RWPE1 (cell line): ENCODE results near the gene PRKCD.
A peak's percentile ranks its signal among the peaks of the same experiment; 100 is the strongest.

Source experiments
- CTCF ChIA-PET: fragments of 350-600 bp; sonication (Branson Sonifier 250); formaldehyde crosslinking; extraction: SDS; loops from one replicate; lab custom pipeline; 2021; lab: Yijun Ruan, JAX
- POLR2A ChIA-PET: fragments of 400-600 bp; formaldehyde crosslinking; extraction: SDS; loops from one replicate; lab custom pipeline; 2020; ENCODE audit warnings: antibody characterized with exemption; ENCODE audit not compliant: low non-redundant PET; lab: Yijun Ruan, JAX
- DNase-seq: peaks from one replicate; pipeline ENCODE4 v3.0.0; 2012; ENCODE audit warnings: low spot score
- H3K27ac ChIP-seq: fragments of 450-650 bp; 2 replicates; pipeline ENCODE4 v1.5.1; 2017
- TF ChIP-seq, protein P1 (sequence below): fragments of 450-650 bp; conservative IDR thresholded peaks from 2 replicates; pipeline ENCODE4 v1.5.1; 2017; ENCODE audit warnings: low read depth, mild to moderate bottlenecking

The PRKCD gene

DNA sequence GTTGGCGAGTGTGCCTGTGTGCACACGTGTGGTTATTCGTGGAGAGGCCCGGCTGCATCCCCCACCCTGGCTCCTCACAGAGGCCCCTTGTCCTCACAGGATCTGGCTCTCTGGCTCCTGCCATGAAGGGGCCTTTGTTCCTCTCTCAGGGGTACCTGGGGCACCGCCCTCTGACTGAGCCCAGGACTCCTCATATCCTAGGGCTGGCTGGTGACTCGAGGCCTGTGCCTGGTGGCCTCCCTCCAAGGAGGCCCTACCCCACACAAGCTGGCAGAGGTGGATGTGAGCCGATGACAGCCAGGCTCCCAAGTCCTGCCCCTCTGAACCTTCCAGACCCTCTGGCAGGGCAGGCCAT is 10.0 kb downstream of the PRKCD start:
- ChIA-PET POLR2A (no interaction called here), CTCF (interaction anchor here (0.5 kb wide), 1 partner anchor 14 kb away, joined by 3 read pairs; no protein-coding TSS in a partner anchor)
- H3K27ac ChIP-seq, result peak overlapping the region; percentile 8; the same call in 1 of the 2 replicates
- TF ChIP-seq, protein P1, sequence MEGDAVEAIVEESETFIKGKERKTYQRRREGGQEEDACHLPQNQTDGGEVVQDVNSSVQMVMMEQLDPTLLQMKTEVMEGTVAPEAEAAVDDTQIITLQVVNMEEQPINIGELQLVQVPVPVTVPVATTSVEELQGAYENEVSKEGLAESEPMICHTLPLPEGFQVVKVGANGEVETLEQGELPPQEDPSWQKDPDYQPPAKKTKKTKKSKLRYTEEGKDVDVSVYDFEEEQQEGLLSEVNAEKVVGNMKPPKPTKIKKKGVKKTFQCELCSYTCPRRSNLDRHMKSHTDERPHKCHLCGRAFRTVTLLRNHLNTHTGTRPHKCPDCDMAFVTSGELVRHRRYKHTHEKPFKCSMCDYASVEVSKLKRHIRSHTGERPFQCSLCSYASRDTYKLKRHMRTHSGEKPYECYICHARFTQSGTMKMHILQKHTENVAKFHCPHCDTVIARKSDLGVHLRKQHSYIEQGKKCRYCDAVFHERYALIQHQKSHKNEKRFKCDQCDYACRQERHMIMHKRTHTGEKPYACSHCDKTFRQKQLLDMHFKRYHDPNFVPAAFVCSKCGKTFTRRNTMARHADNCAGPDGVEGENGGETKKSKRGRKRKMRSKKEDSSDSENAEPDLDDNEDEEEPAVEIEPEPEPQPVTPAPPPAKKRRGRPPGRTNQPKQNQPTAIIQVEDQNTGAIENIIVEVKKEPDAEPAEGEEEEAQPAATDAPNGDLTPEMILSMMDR, result no peak
- no peak for DNase-seq

DNA sequence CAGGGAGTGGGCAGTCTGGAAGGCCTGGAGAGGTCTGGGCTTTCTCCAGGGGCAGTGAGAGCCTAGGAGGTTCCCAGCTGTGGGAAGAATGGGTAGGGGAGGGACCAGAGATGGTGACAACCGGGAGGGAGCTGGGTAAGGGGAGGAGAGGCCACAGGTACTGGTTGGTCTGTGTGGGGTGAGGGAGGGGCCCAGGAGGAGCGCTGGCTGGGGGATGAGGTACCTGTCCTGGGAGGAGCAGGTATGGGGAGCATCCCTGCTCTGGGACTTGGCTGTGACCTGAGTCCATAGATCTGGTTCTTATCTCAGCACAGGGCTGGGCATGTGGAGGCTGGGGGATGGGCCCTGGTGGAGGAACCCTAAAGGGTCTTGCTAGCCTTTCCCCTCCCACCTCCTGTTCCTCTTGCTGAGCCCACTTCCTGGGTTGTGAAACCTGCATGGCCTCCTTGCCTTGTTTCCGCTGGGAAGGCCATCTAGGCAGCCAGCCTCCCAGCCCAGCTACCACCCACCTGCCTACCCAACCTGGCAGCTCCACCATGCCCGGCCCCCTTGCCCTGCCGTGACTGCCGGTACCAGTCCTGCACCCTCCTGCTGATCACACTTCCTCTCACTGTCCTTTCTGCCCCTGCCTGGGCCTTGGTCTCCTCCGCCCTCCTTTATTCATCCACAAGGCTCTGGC is 11.0 kb downstream of the PRKCD start:
- 0 out of 2 replicates have a peak overlapping the region, but pooled peaks have one; percentile 8 for H3K27ac ChIP-seq
- DNase-seq, result no peak
- POLR2A ChIA-PET, result no interaction called here
- TF ChIP-seq, protein P1, result no peak
- CTCF ChIA-PET, result interaction anchor here (1.2 kb wide), 1 partner anchor 19 kb away, joined by 4 read pairs; no protein-coding TSS in a partner anchor

DNA sequence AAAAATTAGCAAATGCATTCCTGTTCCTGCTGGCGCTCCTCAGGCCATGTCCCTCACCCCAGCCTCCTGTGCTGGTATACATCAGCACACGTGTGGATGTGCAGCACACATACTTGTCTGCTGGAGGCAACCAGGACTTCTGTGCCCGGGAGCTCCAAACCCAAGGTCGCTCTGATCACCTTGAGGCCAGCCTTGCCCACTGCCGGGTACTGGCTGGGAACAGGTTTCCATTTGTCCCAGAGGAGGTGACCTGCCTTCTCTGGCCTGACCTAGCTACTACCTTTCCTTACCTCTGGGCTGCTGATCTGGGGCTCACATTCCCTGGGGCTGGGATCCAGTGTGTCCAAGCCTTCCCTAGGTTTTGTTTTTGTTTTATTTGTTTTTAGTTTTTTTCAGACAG is 12.1 kb downstream of the PRKCD start:
- TF ChIP-seq, protein P1, result no peak
- no peak overlapping the region; the same call in 1 of the 2 replicates for H3K27ac ChIP-seq
- DNase-seq, result no peak
- ChIA-PET CTCF (interaction anchor here (0.6 kb wide), 1 partner anchor 23 kb away, joined by 3 read pairs; no protein-coding TSS in a partner anchor), POLR2A (no interaction called here)

DNA sequence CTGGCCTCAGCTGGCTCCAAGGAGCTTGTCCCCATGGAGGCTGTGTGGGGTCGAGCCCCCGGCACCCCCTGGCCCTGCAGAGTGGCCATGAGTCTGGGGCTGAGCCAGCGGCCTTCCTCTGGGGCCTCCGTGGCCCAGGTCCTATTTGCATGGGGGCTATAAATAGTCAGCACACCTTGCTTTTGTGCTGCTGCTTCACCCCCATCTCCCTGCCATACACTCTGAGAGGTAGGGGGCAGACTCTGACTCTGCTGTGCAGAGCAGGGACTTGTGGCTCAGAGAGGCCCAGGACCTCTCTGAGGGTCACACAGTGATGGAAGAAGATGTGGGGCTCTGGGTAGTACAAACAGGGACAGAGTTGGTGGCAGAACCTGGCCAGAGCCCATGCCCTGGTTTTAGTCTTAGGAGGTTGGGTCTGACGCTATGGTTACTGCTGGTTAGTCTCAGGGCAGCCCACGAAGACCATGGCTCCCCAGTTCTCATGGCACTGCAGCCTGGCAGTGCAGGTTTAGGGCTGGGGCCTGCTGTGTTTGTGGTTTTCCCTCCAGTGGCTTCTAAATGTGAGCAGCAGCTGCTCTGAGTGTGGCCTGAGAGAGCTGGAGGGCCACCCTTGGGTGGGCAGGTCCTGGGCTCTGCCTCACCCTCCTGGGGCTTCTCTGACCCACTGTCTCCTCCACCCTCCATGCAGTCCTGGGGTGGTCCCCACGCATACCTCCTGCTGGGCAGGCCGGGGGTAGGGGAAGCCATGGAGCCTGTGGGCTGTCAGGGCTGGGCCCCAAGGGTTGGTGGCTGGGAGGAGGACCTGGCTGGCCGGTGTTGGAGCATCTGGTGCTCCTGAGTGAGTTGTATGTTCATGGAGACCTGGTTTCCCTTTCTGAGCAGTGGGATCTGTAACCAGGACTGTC is 13.6 kb downstream of the PRKCD start:
- CTCF ChIA-PET, result no interaction called here

DNA sequence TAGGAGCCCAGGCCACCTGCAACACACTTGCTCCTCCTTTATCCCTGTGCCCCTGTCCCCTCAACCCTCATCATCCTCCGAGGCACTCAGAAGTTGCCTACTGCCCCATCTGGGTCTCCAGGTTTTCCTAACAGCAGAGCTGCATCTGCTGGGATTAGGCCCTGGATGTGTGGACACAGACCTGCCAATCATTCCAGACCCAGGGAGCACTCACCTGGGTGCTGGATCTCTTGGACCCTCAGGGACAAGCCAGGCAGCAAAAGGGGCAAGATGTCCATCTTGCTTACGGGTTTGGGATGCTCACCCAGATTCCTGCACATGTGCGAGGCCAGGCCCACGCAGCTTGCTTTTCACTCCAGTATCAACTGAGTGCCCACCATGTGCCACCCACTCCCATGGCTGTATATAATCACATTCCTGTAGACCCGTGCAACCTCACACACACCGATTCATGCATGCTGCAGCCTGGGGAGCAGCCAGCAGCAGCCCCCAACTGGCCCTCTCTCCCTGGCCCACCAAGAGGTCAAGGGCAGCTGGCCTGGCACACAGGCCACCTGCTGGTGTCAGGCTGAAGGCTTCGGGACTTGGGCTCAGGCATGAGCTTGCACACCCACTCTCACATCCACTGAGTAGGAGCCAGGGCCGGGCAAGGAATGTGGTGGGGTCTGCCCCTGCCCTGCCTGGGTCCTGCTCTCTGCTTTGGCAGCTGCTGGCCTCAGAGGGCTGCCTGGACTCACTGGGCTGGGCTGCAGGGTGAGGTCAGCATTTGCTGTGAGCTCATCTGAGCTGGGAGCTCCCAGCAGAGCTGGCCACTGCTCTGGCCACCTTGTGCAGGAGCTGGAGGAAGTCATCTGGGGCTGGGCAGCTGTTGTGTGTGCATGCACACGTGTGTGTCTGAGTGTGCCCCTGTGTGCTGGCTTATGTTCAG is 14.9 kb downstream of the PRKCD start:
- H3K27ac ChIP-seq, result no peak overlapping the region
- CTCF ChIA-PET, result interaction anchor here (0.8 kb wide), 1 partner anchor 19 kb away, joined by 4 read pairs; no protein-coding TSS in a partner anchor

More for the DNA sequence above, 13.6 kb downstream of the PRKCD start:
- POLR2A ChIA-PET, result no interaction called here
- no peak for DNase-seq
- TF ChIP-seq, protein P1, result no peak
- H3K27ac ChIP-seq, result no peak overlapping the region

More for the DNA sequence above, 14.9 kb downstream of the PRKCD start:
- no peak for DNase-seq
- POLR2A ChIA-PET, result interaction anchor here (0.6 kb wide), 1 partner anchor 17 kb away, joined by 6 read pairs; no protein-coding TSS in a partner anchor
- TF ChIP-seq, protein P1, result no peak
